Panc1 (cell line): ENCODE data around the gene CD48. TPM values are rescaled to one million over a fixed set of nuclear protein-coding genes. Genes with fewer than 3 reads are reported as not detected.
A peak's percentile ranks its signal among the peaks of the same experiment; 100 is the strongest.
"Not testable (repeated sequence)": the region's sequence is repeated elsewhere in the genome, so short reads cannot be mapped to it uniquely, and the experiment has no call there.

Source experiments
- ATAC-seq: fragments of 200-7000 bp; cut with Tn5 transposase; 2 replicates; pipeline ENCODE4 v1.9.1; 2020; ENCODE audit warnings: mild to moderate bottlenecking, moderate library complexity
- BruUV-seq: library from RNA; stranded (reverse); fragments of 400-500 nt; replicated peaks from 2 replicates; lab custom pipeline; 2021; lab: Mats Ljungman, UMichigan
- CTCF ChIA-PET: fragments of 300-600 bp; sonication (Branson Sonifier 250); formaldehyde crosslinking; loops from one replicate; lab custom pipeline; 2022; ENCODE audit warnings: antibody characterized with exemption; lab: Charles Lee
- POLR2A ChIA-PET: fragments of 300-600 bp; sonication (Branson Sonifier 250); formaldehyde crosslinking; loops from one replicate; lab custom pipeline; 2022; ENCODE audit warnings: antibody characterized with exemption; lab: Charles Lee
- DNase-seq: peaks from one replicate; pipeline ENCODE4 v3.0.0-alpha.2; 2010; ENCODE audit warnings: low read depth, low spot score
- H3K27ac ChIP-seq: 2 replicates; pipeline ENCODE4 v1.5.1; 2011; ENCODE audit warnings: mild to moderate bottlenecking, low read length, inconsistent platforms
- H3K27me3 ChIP-seq: fragments of 200-500 bp; sonication (Bioruptor generic); 2 replicates; pipeline ENCODE4 v1.6.0; 2014; ENCODE audit warnings: low read length, inconsistent platforms; ENCODE audit not compliant: control insufficient read depth, insufficient read depth
- H3K36me3 ChIP-seq: fragments of 200-500 bp; sonication (Bioruptor generic); 2 replicates; pipeline ENCODE4 v1.5.1; 2014; ENCODE audit warnings: inconsistent platforms, mild to moderate bottlenecking, low read length, moderate library complexity; ENCODE audit not compliant: control insufficient read depth, insufficient read depth
- H3K4me1 ChIP-seq: 2 replicates; pipeline ENCODE4 v1.5.1; 2011; ENCODE audit warnings: inconsistent platforms, mild to moderate bottlenecking, low read length, moderate library complexity; ENCODE audit not compliant: control insufficient read depth, insufficient read depth
- H3K4me3 ChIP-seq, 2 experiments: 2 replicates each; pipeline ENCODE4 v1.5.1; 2011 to 2012; ENCODE audit warnings: low read depth in 2 of 2, low read length in 2 of 2, mild to moderate bottlenecking in 2 of 2, inconsistent platforms in 1 of 2, moderate library complexity in 1 of 2
- H3K9me3 ChIP-seq: fragments of 200-500 bp; sonication (Bioruptor generic); 2 replicates; pipeline ENCODE4 v1.5.1; 2014; ENCODE audit warnings: low read depth, mild to moderate bottlenecking, inconsistent platforms, low read length, moderate library complexity; ENCODE audit not compliant: control insufficient read depth, insufficient read depth
- POLR2AphosphoS5 ChIP-seq: IDR thresholded peaks from 2 replicates; pipeline ENCODE4 v1.6.1; 2012; ENCODE audit warnings: mild to moderate bottlenecking, low read depth, low read length, moderate library complexity
- SIN3A ChIP-seq: IDR thresholded peaks from 2 replicates; pipeline ENCODE4 v1.6.1; 2012; ENCODE audit warnings: low read depth, mild to moderate bottlenecking, low read length, moderate library complexity, borderline replicate concordance; ENCODE audit not compliant: insufficient read depth
- TCF7L2 ChIP-seq: IDR thresholded peaks from 2 replicates; pipeline ENCODE4 v1.6.1; 2011; ENCODE audit warnings: mild to moderate bottlenecking, low read depth, low read length, inconsistent platforms
- in situ Hi-C: cut with HindIII; loops from 2 replicates; pipeline ENCODE4 v1.10.0; 2016; ENCODE audit warnings: low sequenced_read_pairs, low pct_unique_long_range_greater_than_20kb
- intact Hi-C: fragments of 100-400 bp; cut with micrococcal nuclease; formaldehyde crosslinking; loops from one replicate; pipeline ENCODE4 v1.10.0; 2022; ENCODE audit not compliant: unreplicated experiment
- total RNA-seq: library from RNA; stranded (reverse); gene quantifications from one replicate; pipeline ENCODE4 v1.2.1, GENCODE V29; 2021; ENCODE audit not compliant: unreplicated experiment
- TF ChIP-seq, protein P1 (sequence below): fragments of 450-650 bp; IDR thresholded peaks from 2 replicates; pipeline ENCODE4 v1.5.1; 2017; ENCODE audit warnings: mild to moderate bottlenecking
- TF ChIP-seq, protein P2 (sequence below), 2 experiments: IDR thresholded peaks; 2 replicates each; pipeline ENCODE4 v1.6.1; 2011 to 2012; ENCODE audit warnings: low read depth in 2 of 2, control low read depth in 1 of 2, low read length in 1 of 2, mild to moderate bottlenecking in 1 of 2, moderate library complexity in 1 of 2; ENCODE audit not compliant: insufficient read depth in 1 of 2

The CD48 gene
- total RNA-seq, 1 experiment from 2014 or later, result 0.67 TPM

GRCh38 chr1:160692390-160692789 lies 19.2 kb downstream of the CD48 start:
- H3K27ac ChIP-seq, intact Hi-C loops, POLR2A ChIA-PET, H3K4me3 ChIP-seq, H3K4me1 ChIP-seq, in situ Hi-C loops, H3K9me3 ChIP-seq, H3K36me3 ChIP-seq, ATAC-seq, DNase-seq, CTCF ChIA-PET, H3K27me3 ChIP-seq, BruUV-seq: not testable (repeated sequence)
- TF ChIP-seq, protein P1, sequence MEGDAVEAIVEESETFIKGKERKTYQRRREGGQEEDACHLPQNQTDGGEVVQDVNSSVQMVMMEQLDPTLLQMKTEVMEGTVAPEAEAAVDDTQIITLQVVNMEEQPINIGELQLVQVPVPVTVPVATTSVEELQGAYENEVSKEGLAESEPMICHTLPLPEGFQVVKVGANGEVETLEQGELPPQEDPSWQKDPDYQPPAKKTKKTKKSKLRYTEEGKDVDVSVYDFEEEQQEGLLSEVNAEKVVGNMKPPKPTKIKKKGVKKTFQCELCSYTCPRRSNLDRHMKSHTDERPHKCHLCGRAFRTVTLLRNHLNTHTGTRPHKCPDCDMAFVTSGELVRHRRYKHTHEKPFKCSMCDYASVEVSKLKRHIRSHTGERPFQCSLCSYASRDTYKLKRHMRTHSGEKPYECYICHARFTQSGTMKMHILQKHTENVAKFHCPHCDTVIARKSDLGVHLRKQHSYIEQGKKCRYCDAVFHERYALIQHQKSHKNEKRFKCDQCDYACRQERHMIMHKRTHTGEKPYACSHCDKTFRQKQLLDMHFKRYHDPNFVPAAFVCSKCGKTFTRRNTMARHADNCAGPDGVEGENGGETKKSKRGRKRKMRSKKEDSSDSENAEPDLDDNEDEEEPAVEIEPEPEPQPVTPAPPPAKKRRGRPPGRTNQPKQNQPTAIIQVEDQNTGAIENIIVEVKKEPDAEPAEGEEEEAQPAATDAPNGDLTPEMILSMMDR, result peak; percentile 13; the same call in 1 of the 2 replicates

GRCh38 chr1:160685266-160685665 lies 26.4 kb downstream of the CD48 start:
- H3K4me3 ChIP-seq, result no peak overlapping the region
- no peak overlapping the region for H3K27ac ChIP-seq
- DNase-seq (no peak), ATAC-seq (no peak)
- ChIA-PET POLR2A (no interaction called here), CTCF (no interaction called here)
- peaks cover 10% of the 10 kb centered on the region for H3K27me3 ChIP-seq
- no TSS peak for BruUV-seq
- H3K4me1 ChIP-seq, result no peaks in the 10 kb centered on the region
- H3K9me3 ChIP-seq, result no peaks in the 10 kb centered on the region
- intact Hi-C loops (no loop called here), in situ Hi-C loops (no loop called here)
- H3K36me3 ChIP-seq, result no peaks in the 10 kb centered on the region
- TF ChIP-seq, protein P1, result no peak
- TF ChIP-seq POLR2AphosphoS5, result no peak
- no peak for TF ChIP-seq SIN3A
- no peak for TF ChIP-seq TCF7L2
- TF ChIP-seq, protein P2, sequence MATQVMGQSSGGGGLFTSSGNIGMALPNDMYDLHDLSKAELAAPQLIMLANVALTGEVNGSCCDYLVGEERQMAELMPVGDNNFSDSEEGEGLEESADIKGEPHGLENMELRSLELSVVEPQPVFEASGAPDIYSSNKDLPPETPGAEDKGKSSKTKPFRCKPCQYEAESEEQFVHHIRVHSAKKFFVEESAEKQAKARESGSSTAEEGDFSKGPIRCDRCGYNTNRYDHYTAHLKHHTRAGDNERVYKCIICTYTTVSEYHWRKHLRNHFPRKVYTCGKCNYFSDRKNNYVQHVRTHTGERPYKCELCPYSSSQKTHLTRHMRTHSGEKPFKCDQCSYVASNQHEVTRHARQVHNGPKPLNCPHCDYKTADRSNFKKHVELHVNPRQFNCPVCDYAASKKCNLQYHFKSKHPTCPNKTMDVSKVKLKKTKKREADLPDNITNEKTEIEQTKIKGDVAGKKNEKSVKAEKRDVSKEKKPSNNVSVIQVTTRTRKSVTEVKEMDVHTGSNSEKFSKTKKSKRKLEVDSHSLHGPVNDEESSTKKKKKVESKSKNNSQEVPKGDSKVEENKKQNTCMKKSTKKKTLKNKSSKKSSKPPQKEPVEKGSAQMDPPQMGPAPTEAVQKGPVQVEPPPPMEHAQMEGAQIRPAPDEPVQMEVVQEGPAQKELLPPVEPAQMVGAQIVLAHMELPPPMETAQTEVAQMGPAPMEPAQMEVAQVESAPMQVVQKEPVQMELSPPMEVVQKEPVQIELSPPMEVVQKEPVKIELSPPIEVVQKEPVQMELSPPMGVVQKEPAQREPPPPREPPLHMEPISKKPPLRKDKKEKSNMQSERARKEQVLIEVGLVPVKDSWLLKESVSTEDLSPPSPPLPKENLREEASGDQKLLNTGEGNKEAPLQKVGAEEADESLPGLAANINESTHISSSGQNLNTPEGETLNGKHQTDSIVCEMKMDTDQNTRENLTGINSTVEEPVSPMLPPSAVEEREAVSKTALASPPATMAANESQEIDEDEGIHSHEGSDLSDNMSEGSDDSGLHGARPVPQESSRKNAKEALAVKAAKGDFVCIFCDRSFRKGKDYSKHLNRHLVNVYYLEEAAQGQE (IDR thresholded peaks at IDR 0.05; ENCODE audit: insufficient read depth in 1 of 2, low read depth in 2 of 2, low read length in 1 of 2), result no peak
